Retina (tissue), 1 donor: ENCODE measurements around the gene EZH1.
"Not testable (repeated sequence)": the region's sequence is repeated elsewhere in the genome, so short reads cannot be mapped to it uniquely, and the experiment has no call there.

Experiments used
- DNase-seq: peaks from one replicate; pipeline ENCODE4 v3.0.0-alpha.2; 2016

Gene EZH1

GRCh38 chr17:42665581-42666001, 79.2 kb downstream of the EZH1 start:
- DNase-seq, result no peak

- DNase-seq, result no peak
Observed at GRCh38 chr17:42660692-42661345, 84.0 kb downstream of the EZH1 start.

GRCh38 chr17:42659932-42660274, 84.9 kb downstream of the EZH1 start:
- not testable (repeated sequence) for DNase-seq

- peak; percentile 93 for DNase-seq
Observed at GRCh38 chr17:42659079-42659931, 85.5 kb downstream of the EZH1 start, which contains the start of gene TUBG2. TSS of gene TUBG2 (plus strand) at chr17:42659284. CDS start at chr17:42659504, 220 bp downstream.

GRCh38 chr17:42657824-42658588, 86.8 kb downstream of the EZH1 start:
- DNase-seq, result no peak

GRCh38 chr17:42655528-42655927, 89.3 kb downstream of the EZH1 start:
- no peak for DNase-seq

GRCh38 chr17:42653179-42654124, 91.4 kb downstream of the EZH1 start:
- peak; percentile 85 for DNase-seq

- DNase-seq, result no peak
Observed at GRCh38 chr17:42651392-42651791, 93.4 kb downstream of the EZH1 start.
